Small intestine (tissue), 7 donors: ENCODE results near the gene CAMK4. TPM values are rescaled to one million over a fixed set of nuclear protein-coding genes. Genes with fewer than 3 reads are reported as not detected.
"Not testable (repeated sequence)": the region's sequence is repeated elsewhere in the genome, so short reads cannot be mapped to it uniquely, and the experiment has no call there.

ENCODE experiments used
- DNase-seq, 2 donors: peaks; one replicate each; pipeline versions ENCODE4 v3.0.0 to v3.0.0-alpha.2; 2013
- FAIRE-seq: peaks from 2 replicates; lab custom pipeline; 2012; peaks lifted over from hg19 to GRCh38; lab: Jason Lieb, UNC
- H3K27ac ChIP-seq, 3 donors: one replicate each; pipeline ENCODE4 v1.5.1; 2013; ENCODE audit warnings: low read length in 2 of 3, mild to moderate bottlenecking in 2 of 3, control low read depth in 1 of 3, inconsistent platforms in 1 of 3, low read depth in 1 of 3, moderate library complexity in 1 of 3
- H3K27me3 ChIP-seq, 3 donors: one replicate each; pipeline ENCODE4 v1.6.1; 2013; ENCODE audit warnings: low read length in 3 of 3, inconsistent platforms in 1 of 3; ENCODE audit not compliant: control insufficient read depth in 3 of 3, insufficient read depth in 3 of 3
- H3K36me3 ChIP-seq, 3 donors: one replicate each; pipeline ENCODE4 v1.6.1; 2013; ENCODE audit warnings: low read length in 3 of 3, inconsistent platforms in 1 of 3, low read depth in 1 of 3, mild to moderate bottlenecking in 1 of 3, moderate library complexity in 1 of 3; ENCODE audit not compliant: control insufficient read depth in 3 of 3, insufficient read depth in 2 of 3
- H3K4me1 ChIP-seq, 3 donors: one replicate each; pipeline ENCODE4 v1.6.1; 2013; ENCODE audit warnings: low read length in 2 of 3, inconsistent platforms in 1 of 3, low read depth in 1 of 3, mild to moderate bottlenecking in 1 of 3, moderate library complexity in 1 of 3; ENCODE audit not compliant: control insufficient read depth in 3 of 3, insufficient read depth in 2 of 3
- H3K4me3 ChIP-seq, 3 donors: one replicate each; pipeline ENCODE4 v1.5.1; 2013; ENCODE audit warnings: low read length in 3 of 3, control low read depth in 1 of 3, inconsistent platforms in 1 of 3, low read depth in 1 of 3, mild to moderate bottlenecking in 1 of 3, moderate library complexity in 1 of 3
- H3K9me3 ChIP-seq, 2 donors: one replicate each; pipeline ENCODE4 v1.6.1; 2013; ENCODE audit warnings: low read depth in 1 of 2, low read length in 1 of 2; ENCODE audit not compliant: control insufficient read depth in 2 of 2, insufficient read depth in 1 of 2
- WGBS, 3 donors: extraction: QIAGEN DNeasy Blood & Tissue Kit; methylation state at CpG; one replicate each; pipeline ENCODE4 v1.1.7; 2013; 5-methylcytosine and 5-hydroxymethylcytosine counted together
- polyA plus RNA-seq, 4 donors: library from polyadenylated mRNA; stranded (reverse) in 3 of 4; unstranded in 1 of 4; fragments of 200-250 nt in 3 of 4; fragments of 120-200 nt in 1 of 4; gene quantifications; one replicate each; pipeline versions ENCODE4 v1.2.1 to v1.2.3, GENCODE V29; 2013
- donor health status: healthy with polysubstance abuse.
- donor health status: control.
- donor health status: control.
- donor health status: Bipolar disorder and iron deficiency.
- donor health status: healthy.

CAMK4 gene
- polyA plus RNA-seq, 4 donors, result 0.89 to 3.2 (median 2.2) TPM

GRCh38 chr5:111407562-111407961, 183.4 kb downstream of the CAMK4 start:
- no peaks in the 10 kb centered on the region for H3K36me3 ChIP-seq
- H3K27ac ChIP-seq, result no peak overlapping the region
- FAIRE-seq (no peak), DNase-seq (no peak)
- no peaks in the 10 kb centered on the region for H3K27me3 ChIP-seq
- H3K9me3 ChIP-seq, result no peaks in the 10 kb centered on the region
- H3K4me3 ChIP-seq, result no peak overlapping the region
- H3K4me1 ChIP-seq, result no peaks in the 10 kb centered on the region

- Histone ChIP-seq H3K36me3 (no peaks in the 10 kb centered on the region), H3K27me3 (no peaks in the 10 kb centered on the region), H3K9me3 (no peaks in the 10 kb centered on the region), H3K27ac (no peak overlapping the region), H3K4me3 (no peak overlapping the region), H3K4me1 (no peaks in the 10 kb centered on the region)
- FAIRE-seq, result no peak
- DNase-seq, result no peak
- 56 to 89% (median 85%) methylated on average over 1 of the region's 1 CpG for WGBS, 3 donors
Observed at GRCh38 chr5:111408817-111409216, 184.6 kb downstream of the CAMK4 start.

GRCh38 chr5:111409266-111409665, 185.1 kb downstream of the CAMK4 start:
- not testable (repeated sequence) for H3K27me3 ChIP-seq, FAIRE-seq, H3K4me1 ChIP-seq, DNase-seq, H3K36me3 ChIP-seq, H3K9me3 ChIP-seq, H3K4me3 ChIP-seq, H3K27ac ChIP-seq

- not testable (repeated sequence) for H3K27me3 ChIP-seq, H3K4me1 ChIP-seq, DNase-seq, H3K9me3 ChIP-seq, H3K27ac ChIP-seq, FAIRE-seq, H3K36me3 ChIP-seq, H3K4me3 ChIP-seq
- 85 to 93% (median 87%) methylated on average over 3 of the region's 3 CpGs for WGBS, 3 donors
Observed at GRCh38 chr5:111410067-111410466, 185.9 kb downstream of the CAMK4 start.

- no peak for FAIRE-seq
- no peaks in the 10 kb centered on the region for H3K36me3 ChIP-seq
- no peak overlapping the region for H3K27ac ChIP-seq
- H3K27me3 ChIP-seq, result no peaks in the 10 kb centered on the region
- H3K4me1 ChIP-seq, result no peaks in the 10 kb centered on the region
- no peak overlapping the region for H3K4me3 ChIP-seq
- no peak for DNase-seq
- 88 to 97% (median 94%) methylated on average over 1 of the region's 1 CpG for WGBS, 3 donors
- H3K9me3 ChIP-seq, result no peaks in the 10 kb centered on the region
Observed at GRCh38 chr5:111411301-111411700, 187.1 kb downstream of the CAMK4 start.

- Histone ChIP-seq H3K36me3 (no peaks in the 10 kb centered on the region), H3K4me1 (no peaks in the 10 kb centered on the region), H3K27ac (no peak overlapping the region), H3K27me3 (no peaks in the 10 kb centered on the region), H3K9me3 (no peaks in the 10 kb centered on the region), H3K4me3 (no peak overlapping the region)
- 60 to 90% (median 89%) methylated on average over 2 of the region's 2 CpGs for WGBS, 3 donors
- FAIRE-seq (no peak), DNase-seq (no peak)
Observed at GRCh38 chr5:111412593-111412992, 188.4 kb downstream of the CAMK4 start.

- 81 to 90% (median 82%) methylated on average over 3 of the region's 3 CpGs for WGBS, 3 donors
- FAIRE-seq (no peak), DNase-seq (no peak)
- Histone ChIP-seq H3K9me3 (no peaks in the 10 kb centered on the region), H3K4me1 (no peaks in the 10 kb centered on the region), H3K27ac (no peak overlapping the region), H3K4me3 (no peak overlapping the region), H3K27me3 (no peaks in the 10 kb centered on the region), H3K36me3 (no peaks in the 10 kb centered on the region)
Observed at GRCh38 chr5:111415053-111415452, 190.9 kb downstream of the CAMK4 start.

GRCh38 chr5:111422245-111422644, 198.1 kb downstream of the CAMK4 start:
- Histone ChIP-seq H3K36me3 (no peaks in the 10 kb centered on the region), H3K27me3 (no peaks in the 10 kb centered on the region), H3K9me3 (peaks cover 0 to under 1% of the 10 kb centered on the region in 2 donors), H3K27ac (no peak overlapping the region), H3K4me1 (no peaks in the 10 kb centered on the region), H3K4me3 (no peak overlapping the region)
- no peak for DNase-seq
- WGBS, 3 donors, result 63 to 65% (median 64%) methylated on average over 2 of the region's 2 CpGs
- FAIRE-seq, result no peak
